H1 (cell line): ENCODE data around the gene ZNF730.
"Not testable (repeated sequence)": the region's sequence is repeated elsewhere in the genome, so short reads cannot be mapped to it uniquely, and the experiment has no call there.

Experiments used
- CREB1 ChIP-seq: IDR thresholded peaks from 2 replicates; pipeline ENCODE4 v1.6.1; 2012; ENCODE audit warnings: inconsistent platforms
- CTCF ChIP-seq, 3 experiments: IDR thresholded peaks; 1 replicate in 2 of 3; 2 replicates in 1 of 3; pipeline versions ENCODE4 v1.5.1 to v1.6.1; 2011; ENCODE audit warnings: low read length in 3 of 3, mild to moderate bottlenecking in 3 of 3, inconsistent platforms in 2 of 3, low read depth in 1 of 3, moderate library complexity in 1 of 3; ENCODE audit not compliant: insufficient read depth in 1 of 3; ENCODE audit errors: control extremely low read depth in 1 of 3
- EP300 ChIP-seq, 2 experiments: IDR thresholded peaks; 1 replicate in 1 of 2; 2 replicates in 1 of 2; pipeline ENCODE4 v1.6.1; 2011 to 2012; ENCODE audit warnings: low read depth in 2 of 2, low read length in 2 of 2, mild to moderate bottlenecking in 2 of 2, borderline replicate concordance in 1 of 2, inconsistent platforms in 1 of 2, moderate library complexity in 1 of 2
- EZH2 ChIP-seq: fragments of 200-600 bp; sonication (generic); IDR thresholded peaks from 2 replicates; pipeline ENCODE4 v1.7.1; 2012; ENCODE audit warnings: low read depth, mild to moderate bottlenecking, moderate library complexity, low read length, inconsistent platforms; ENCODE audit not compliant: severe bottlenecking
- FOSL1 ChIP-seq: IDR thresholded peaks from 2 replicates; pipeline ENCODE4 v1.6.1; 2011; ENCODE audit warnings: mild to moderate bottlenecking, low read depth, low read length, moderate library complexity; ENCODE audit not compliant: insufficient read depth
- JUND ChIP-seq: IDR thresholded peaks from 2 replicates; pipeline ENCODE4 v1.6.1; 2011; ENCODE audit warnings: mild to moderate bottlenecking, improper control_type of control experiment, low read length
- POLR2AphosphoS5 ChIP-seq: IDR thresholded peaks from 2 replicates; pipeline ENCODE4 v1.6.1; 2011; ENCODE audit warnings: low read depth, low read length
- RNF2 ChIP-seq: fragments of 200-900, 300-1000 bp; sonication (generic); IDR thresholded peaks from 2 replicates; pipeline ENCODE4 v1.7.1; 2016; ENCODE audit warnings: borderline replicate concordance, low read depth, mild to moderate bottlenecking, antibody characterized with exemption, low read length; ENCODE audit not compliant: poor library complexity, severe bottlenecking; ENCODE audit errors: missing control alignments
- SP4 ChIP-seq: IDR thresholded peaks from 2 replicates; pipeline ENCODE4 v1.6.1; 2012; ENCODE audit warnings: low read length, inconsistent platforms
- TAF1 ChIP-seq: IDR thresholded peaks from 2 replicates; pipeline ENCODE4 v1.6.1; 2011; ENCODE audit warnings: mild to moderate bottlenecking, low read depth, low read length
- ZNF274 ChIP-seq: IDR thresholded peaks from 2 replicates; pipeline ENCODE4 v1.7.0; 2012; ENCODE audit warnings: low read length, borderline replicate concordance; ENCODE audit errors: extremely low read depth

GRCh38 chr19:23077776-23078175 is 39.0 kb upstream of the ZNF730 start:
- TF ChIP-seq CTCF (IDR thresholded peaks at IDR 0.05; ENCODE audit: control extremely low read depth in 1 of 3, insufficient read depth in 1 of 3, low read depth in 1 of 3, low read length in 3 of 3); POLR2AphosphoS5; JUND; RNF2; ZNF274; EP300 (IDR thresholded peaks at IDR 0.05; ENCODE audit: borderline replicate concordance in 1 of 2, low read depth in 2 of 2, low read length in 2 of 2); SP4; TAF1; CREB1; FOSL1; EZH2: not testable (repeated sequence)
